Tibial nerve (tissue), 4 donors: Measurements from ENCODE around the gene ZNF552.
"Not testable (repeated sequence)": the region's sequence is repeated elsewhere in the genome, so short reads cannot be mapped to it uniquely, and the experiment has no call there.

Source experiments
- CTCF ChIP-seq, 5 experiments: fragments of 200-600 bp in 3 of 5; fragments of 450-650 bp in 2 of 5; sonication (generic) in 3 of 5; IDR thresholded peaks; one replicate each; pipeline ENCODE4 v1.5.1; 2016 to 2019; ENCODE audit warnings: antibody characterized with exemption in 5 of 5, mild to moderate bottlenecking in 3 of 5, moderate library complexity in 2 of 5
- EP300 ChIP-seq, 2 donors: sonication (generic); formaldehyde crosslinking; IDR thresholded peaks; one replicate each; pipeline ENCODE4 v1.6.1; 2017; ENCODE audit warnings: antibody characterized with exemption in 2 of 2, mild to moderate bottlenecking in 1 of 2
- POLR2A ChIP-seq, 2 donors: fragments of 450-650 bp; IDR thresholded peaks; one replicate each; pipeline ENCODE4 v1.6.1; 2017; ENCODE audit warnings: antibody characterized with exemption in 2 of 2, mild to moderate bottlenecking in 2 of 2, moderate library complexity in 2 of 2

- not testable (repeated sequence) for TF ChIP-seq CTCF, POLR2A, EP300 (IDR thresholded peaks at IDR 0.05)
Observed at GRCh38 chr19:57812975-57813820, 1.5 kb downstream of the ZNF552 start.
